Parathyroid adenoma (tissue), 2 donors: Measurements from ENCODE around the gene UPF1.

Experiments used
- H2AFZ ChIP-seq: fragments of 300-600 bp; sonication (generic); one replicate; pipeline ENCODE4 v1.7.0; 2017; ENCODE audit warnings: antibody characterized with exemption, mild to moderate bottlenecking
- H3K27ac ChIP-seq: fragments of 300-600 bp; sonication (generic); one replicate; pipeline ENCODE4 v1.7.0; 2017
- H3K27me3 ChIP-seq: fragments of 300-600 bp; sonication (generic); one replicate; pipeline ENCODE4 v1.7.0; 2017; ENCODE audit warnings: low read length; ENCODE audit not compliant: control insufficient read depth, insufficient read depth
- H3K36me3 ChIP-seq: fragments of 300-600 bp; sonication (generic); one replicate; pipeline ENCODE4 v1.7.0; 2017; ENCODE audit warnings: low read length; ENCODE audit not compliant: control insufficient read depth, insufficient read depth
- H3K4me1 ChIP-seq: fragments of 300-600 bp; sonication (generic); one replicate; pipeline ENCODE4 v1.7.0; 2017; ENCODE audit warnings: control low read depth
- H3K4me2 ChIP-seq: fragments of 300-600 bp; sonication (generic); one replicate; pipeline ENCODE4 v1.7.0; 2017; ENCODE audit warnings: low read length
- H3K4me3 ChIP-seq: fragments of 300-600 bp; sonication (generic); one replicate; pipeline ENCODE4 v1.7.0; 2017; ENCODE audit warnings: low read depth, low read length
- H3K79me2 ChIP-seq: fragments of 300-600 bp; sonication (generic); one replicate; pipeline ENCODE4 v1.7.0; 2017; ENCODE audit warnings: control low read depth
- H3K9ac ChIP-seq: fragments of 300-600 bp; sonication (generic); one replicate; pipeline ENCODE4 v1.7.0; 2017; ENCODE audit warnings: mild to moderate bottlenecking
- H3K9me3 ChIP-seq: fragments of 300-600 bp; sonication (generic); one replicate; pipeline ENCODE4 v1.7.0; 2017; ENCODE audit warnings: low read length; ENCODE audit not compliant: control insufficient read depth
- CTCF ChIP-seq: fragments of 300-600 bp; sonication (generic); IDR thresholded peaks from one replicate; pipeline ENCODE4 v1.7.0; 2017; ENCODE audit warnings: antibody characterized with exemption, mild to moderate bottlenecking
- donor health status: primary hyperparathyroidism.

The UPF1 gene

GRCh38 chr19:18799389-18799970, 32.3 kb upstream of the UPF1 start:
- Histone ChIP-seq H3K27me3 (no peaks in the 10 kb centered on the region), H3K9ac (no peak overlapping the region), H3K9me3 (no peaks in the 10 kb centered on the region), H3K36me3 (no peaks in the 10 kb centered on the region), H2AFZ (no peak overlapping the region), H3K4me1 (no peaks in the 10 kb centered on the region), H3K4me2 (no peak overlapping the region), H3K79me2 (no peaks in the 10 kb centered on the region), H3K4me3 (no peak overlapping the region), H3K27ac (no peak overlapping the region)
- no peak for TF ChIP-seq CTCF

- no peak for TF ChIP-seq CTCF
- Histone ChIP-seq H3K9me3 (no peaks in the 10 kb centered on the region), H2AFZ (no peak overlapping the region), H3K79me2 (no peaks in the 10 kb centered on the region), H3K36me3 (no peaks in the 10 kb centered on the region), H3K4me3 (no peak overlapping the region), H3K27ac (no peak overlapping the region), H3K27me3 (no peaks in the 10 kb centered on the region), H3K4me1 (no peaks in the 10 kb centered on the region), H3K9ac (no peak overlapping the region), H3K4me2 (no peak overlapping the region)
Observed at GRCh38 chr19:18800079-18800478, 31.7 kb upstream of the UPF1 start.

- no peak overlapping the region for H3K4me3 ChIP-seq
- H3K4me1 ChIP-seq = no peaks in the 10 kb centered on the region
- H3K27me3 ChIP-seq = no peaks in the 10 kb centered on the region
- no peaks in the 10 kb centered on the region for H3K79me2 ChIP-seq
- no peak overlapping the region for H2AFZ ChIP-seq
- H3K27ac ChIP-seq = no peak overlapping the region
- no peaks in the 10 kb centered on the region for H3K36me3 ChIP-seq
- TF ChIP-seq CTCF = no peak
- H3K9me3 ChIP-seq = no peaks in the 10 kb centered on the region
- H3K4me2 ChIP-seq = no peak overlapping the region
- no peak overlapping the region for H3K9ac ChIP-seq
Observed at GRCh38 chr19:18800636-18801035, 31.1 kb upstream of the UPF1 start.

- H3K9ac ChIP-seq = no peak overlapping the region
- TF ChIP-seq CTCF = no peak
- no peak overlapping the region for H3K4me2 ChIP-seq
- H3K79me2 ChIP-seq = no peaks in the 10 kb centered on the region
- no peaks in the 10 kb centered on the region for H3K4me1 ChIP-seq
- no peaks in the 10 kb centered on the region for H3K36me3 ChIP-seq
- H3K27ac ChIP-seq = no peak overlapping the region
- H3K9me3 ChIP-seq = no peaks in the 10 kb centered on the region
- no peaks in the 10 kb centered on the region for H3K27me3 ChIP-seq
- no peak overlapping the region for H3K4me3 ChIP-seq
- H2AFZ ChIP-seq = no peak overlapping the region
Observed at GRCh38 chr19:18802354-18802753, 29.4 kb upstream of the UPF1 start.

GRCh38 chr19:18803550-18804138, 28.1 kb upstream of the UPF1 start:
- H3K27me3 ChIP-seq = no peaks in the 10 kb centered on the region
- H3K27ac ChIP-seq = no peak overlapping the region
- no peak overlapping the region for H3K9ac ChIP-seq
- no peak overlapping the region for H3K4me2 ChIP-seq
- no peaks in the 10 kb centered on the region for H3K4me1 ChIP-seq
- no peak overlapping the region for H3K4me3 ChIP-seq
- no peaks in the 10 kb centered on the region for H3K79me2 ChIP-seq
- no peak for TF ChIP-seq CTCF
- H3K36me3 ChIP-seq = no peaks in the 10 kb centered on the region
- no peak overlapping the region for H2AFZ ChIP-seq
- no peaks in the 10 kb centered on the region for H3K9me3 ChIP-seq
